ENCODE results near the gene PSMD10.

Gene PSMD10, protein sequence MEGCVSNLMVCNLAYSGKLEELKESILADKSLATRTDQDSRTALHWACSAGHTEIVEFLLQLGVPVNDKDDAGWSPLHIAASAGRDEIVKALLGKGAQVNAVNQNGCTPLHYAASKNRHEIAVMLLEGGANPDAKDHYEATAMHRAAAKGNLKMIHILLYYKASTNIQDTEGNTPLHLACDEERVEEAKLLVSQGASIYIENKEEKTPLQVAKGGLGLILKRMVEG

DNA sequence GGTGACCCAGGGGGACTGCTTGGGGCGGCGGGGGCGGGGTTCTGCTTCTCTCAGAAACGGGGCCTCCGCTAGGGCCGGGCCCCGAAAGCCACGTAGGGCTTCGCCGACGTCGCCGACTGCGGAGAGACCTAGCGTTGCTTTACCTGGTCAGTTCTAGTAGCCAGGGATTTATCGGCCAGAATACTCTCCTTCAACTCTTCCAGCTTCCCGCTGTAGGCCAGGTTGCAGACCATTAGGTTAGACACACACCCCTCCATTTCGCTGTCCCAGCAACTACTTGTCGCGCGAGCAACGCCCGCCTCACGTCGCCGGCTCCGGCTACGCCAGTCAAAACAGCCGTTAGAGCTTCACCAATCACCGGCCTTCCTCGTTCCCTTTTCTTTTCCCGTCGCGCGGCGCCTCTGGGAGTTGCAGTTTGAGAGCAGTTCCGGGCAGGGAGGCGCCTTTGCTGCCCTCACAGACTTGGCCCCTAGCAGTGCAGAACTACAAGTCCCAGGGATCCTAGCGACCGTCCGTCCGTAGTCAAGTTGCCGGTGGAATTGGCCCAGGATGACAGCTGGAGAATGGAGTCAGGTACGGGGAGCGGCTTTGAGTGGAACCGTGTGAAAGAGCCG, at the start of gene PSMD10, which contains the start of gene ATG4A:
Gene PSMD10, minus strand, starts transcription at position 279 of the 614 bp plus-strand sequence. Its CDS starts 22 bp downstream, at position 257.
Gene ATG4A, plus strand, starts transcription at position 515 of the 614 bp plus-strand sequence. Its CDS starts 49 bp downstream, at position 564.
- peak; percentile 87 for DNase-seq

DNA sequence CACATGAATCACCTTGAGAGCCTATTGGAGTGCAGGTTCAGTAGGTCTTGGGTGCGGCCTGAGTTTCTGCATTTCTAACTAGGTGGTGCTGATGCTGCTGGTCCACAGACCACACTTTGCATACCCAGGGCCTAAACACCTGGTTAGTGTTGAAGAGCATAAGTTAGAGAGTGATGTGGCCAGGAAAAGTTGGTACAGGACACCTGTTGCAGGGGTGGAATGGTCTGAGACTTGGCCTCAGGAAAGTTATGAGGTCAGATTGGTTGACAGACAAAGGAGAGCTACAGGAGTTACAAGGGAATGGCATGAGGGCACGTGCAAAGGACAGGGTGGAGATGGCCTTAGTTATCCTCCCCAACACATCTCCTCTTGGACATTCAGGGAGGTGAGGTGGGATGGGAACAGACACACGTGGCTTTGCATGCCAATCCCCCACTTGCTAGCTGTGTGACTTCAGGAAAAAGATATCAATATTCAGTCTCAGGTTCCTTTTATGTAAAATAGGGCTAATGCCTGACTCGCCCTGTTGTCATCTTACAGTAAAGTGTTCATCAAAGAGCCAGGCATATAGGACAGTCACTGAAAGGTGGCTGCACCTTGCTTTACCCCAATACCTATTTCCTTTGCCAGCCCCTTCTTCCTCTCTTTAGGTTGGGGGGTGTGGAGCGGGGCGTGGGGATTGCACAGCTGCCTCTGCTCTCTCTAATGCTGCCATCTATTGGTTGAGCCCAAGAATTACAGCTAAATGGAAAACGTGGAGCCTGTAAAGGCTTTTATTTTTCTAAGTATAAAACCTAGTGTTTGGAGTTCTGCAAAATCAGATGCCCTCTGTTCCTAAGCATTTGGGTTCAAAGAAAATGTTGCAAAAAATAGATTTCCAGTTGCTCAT, 47.7 kb upstream of the PSMD10 start:
- no peak for DNase-seq

DNA sequence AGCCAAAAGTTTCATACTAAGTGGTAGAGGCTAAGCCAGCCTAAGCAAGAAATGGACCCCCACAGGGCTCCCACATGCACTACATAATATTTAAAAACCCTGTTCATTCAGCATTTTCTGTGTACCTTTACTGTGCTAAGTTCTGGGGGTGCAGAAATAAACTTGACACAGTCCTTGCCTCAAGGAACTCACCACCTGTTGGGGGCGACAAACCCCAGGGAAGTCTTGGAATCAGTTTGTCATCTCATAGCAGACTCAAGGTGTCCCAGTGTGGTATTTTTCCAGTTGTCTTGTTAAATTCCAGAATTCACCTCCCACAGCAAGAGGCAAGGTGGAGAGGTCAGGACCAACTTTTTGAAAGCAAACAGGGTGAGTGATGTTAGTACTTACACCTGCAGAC, 43.4 kb upstream of the PSMD10 start:
- no peak for DNase-seq

DNA sequence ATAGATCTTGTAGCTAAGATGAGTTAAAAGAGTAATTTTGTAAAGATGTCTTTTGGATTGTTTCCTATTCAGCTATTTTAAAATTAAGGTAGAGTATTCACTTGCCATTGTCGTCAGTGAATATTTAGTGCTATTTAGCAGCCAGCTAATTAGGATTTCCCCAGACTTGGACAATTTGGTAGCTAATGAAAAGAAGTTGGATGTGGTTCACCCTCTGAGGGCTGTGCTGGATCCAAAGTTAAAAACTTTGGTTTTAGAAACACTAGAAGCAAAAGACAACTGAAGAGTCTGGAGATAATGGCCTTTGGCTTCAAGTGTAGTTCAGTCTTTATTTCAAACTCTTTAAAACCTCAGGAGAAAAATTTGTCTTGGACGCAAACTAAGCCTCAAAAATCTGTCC, 41.5 kb upstream of the PSMD10 start:
- DNase-seq, result no peak

DNA sequence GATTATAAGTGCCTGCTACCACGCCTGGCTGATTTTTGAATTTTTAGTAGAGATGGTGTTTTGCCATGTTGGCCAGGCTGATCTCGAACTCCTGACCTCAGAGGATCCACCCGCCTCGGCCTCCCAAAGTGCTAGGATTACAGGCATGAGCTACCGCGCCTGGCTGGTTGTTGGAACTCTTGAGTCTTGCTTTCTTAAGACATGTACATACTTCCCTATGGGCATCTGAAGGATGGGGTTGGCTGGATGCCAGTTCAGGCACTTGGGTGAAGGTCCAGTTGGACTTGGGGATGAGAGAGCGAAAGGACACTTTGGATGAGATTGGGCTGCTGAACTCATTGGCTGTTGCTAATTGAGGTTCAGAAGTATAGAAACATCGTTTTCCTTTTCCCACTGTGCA, 40.7 kb upstream of the PSMD10 start:
- DNase-seq, result no peak

DNA sequence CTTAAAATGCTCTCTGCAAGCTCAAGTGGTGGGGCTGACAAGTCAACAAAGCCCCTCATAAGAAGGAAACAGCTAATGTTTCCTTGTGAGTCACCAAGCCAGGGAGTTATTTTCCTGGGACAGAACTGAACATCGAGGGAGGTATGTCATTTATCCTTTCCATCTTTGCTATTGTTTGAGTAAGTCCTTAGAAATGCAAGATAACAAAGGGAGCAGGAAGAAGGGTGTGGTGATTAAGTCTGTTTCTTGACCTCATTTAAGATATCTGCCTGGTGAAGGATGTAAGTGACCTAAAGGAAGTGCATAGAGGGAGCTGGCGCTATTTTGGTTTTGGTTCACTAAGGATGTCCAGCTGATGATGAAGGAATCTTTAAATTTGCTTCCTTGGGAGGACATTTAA, 40.1 kb upstream of the PSMD10 start:
- peak; percentile 12 for DNase-seq

DNA sequence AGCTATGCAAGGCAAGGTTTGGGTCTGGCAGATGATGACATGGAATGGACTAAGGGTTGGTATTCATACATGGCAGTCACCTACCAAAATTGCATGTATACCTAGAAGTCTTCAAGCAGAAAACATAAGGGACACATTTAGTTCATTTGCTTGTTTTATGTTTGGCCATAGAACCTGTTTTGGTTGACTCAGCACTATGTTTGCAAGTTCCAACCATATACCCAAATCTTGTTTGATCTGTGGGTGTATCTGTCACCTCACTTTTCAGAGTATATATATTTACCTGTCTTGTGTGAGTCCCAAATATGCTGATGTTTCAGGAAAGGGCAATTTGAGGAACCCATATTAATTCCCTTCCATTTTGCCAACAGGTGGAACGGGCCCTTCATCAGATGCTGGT, 39.5 kb upstream of the PSMD10 start:
- no peak for DNase-seq

DNA sequence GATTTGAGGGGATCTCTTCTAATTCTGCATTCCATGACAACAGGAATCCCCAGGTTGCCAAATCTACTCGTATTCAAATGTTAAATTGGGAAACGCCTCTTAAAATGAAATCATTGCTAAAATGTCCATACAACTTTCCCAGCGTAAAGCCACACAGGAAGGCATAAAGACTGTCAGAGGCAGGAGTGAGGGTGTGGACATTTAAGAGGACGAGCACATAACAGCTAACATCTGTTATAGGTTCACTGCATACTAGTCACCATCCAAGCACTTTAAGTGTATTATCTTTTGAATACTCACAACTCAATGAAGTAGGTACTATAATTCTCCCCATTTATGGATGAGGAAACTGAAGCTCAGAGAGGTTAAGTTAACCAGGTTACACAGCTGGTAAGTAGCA, 35.8 kb upstream of the PSMD10 start:
- DNase-seq, result no peak

DNA sequence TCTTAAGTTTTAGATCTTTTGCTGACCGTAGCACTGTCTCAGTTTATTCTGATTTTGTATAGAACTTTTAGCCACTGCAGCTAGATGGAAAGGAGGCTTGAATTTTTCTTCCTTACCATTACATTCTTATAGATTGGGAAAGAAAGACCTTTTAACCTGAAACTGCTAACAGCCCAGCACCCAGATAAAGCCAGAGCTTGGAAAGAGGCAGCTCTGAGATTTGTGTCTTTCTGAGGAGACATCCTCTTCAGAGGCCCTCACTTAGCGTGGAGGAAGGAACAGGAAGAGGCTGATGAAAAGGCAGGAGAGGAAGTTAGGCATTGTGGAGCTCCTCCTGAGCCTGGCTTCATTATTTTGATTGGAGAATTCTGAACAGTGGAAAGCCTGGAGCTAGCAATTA, 35.3 kb upstream of the PSMD10 start:
- no peak for DNase-seq

DNA sequence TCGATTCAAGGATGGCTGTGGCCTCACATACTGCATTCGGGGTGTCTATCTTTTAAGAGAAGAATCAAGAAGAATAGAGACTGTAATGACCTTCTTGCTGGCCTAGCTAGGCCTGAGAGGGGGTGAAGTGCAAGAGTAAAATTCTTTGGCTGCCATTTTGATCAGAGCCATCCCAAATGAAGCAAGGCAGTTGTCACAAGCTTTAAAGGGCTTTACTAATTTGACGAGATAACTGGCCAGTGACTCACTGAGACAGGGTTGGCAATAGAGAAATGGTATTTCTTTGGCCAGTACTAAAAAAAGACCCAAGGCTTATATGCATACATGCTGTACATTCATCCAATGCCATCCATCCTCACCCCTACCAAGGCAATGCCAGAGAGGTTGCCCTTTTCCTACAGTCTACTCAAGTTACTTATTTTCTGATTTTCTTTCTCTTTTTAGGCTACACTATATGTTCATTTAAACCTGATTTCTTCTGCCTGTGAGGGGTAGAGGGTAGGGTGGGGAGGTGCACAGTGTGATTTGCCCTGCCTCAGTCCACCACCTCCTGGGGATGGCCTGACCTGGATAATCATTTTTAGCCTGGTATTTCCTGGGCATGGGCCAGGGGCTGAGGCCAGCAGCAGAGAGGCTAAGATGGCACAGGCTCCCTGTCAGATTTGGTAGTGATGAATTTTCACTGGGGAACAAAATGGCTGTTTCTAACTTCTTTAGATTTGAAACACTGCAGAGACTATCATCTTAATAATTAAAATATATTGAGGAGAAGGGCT, 32.4 kb upstream of the PSMD10 start:
- no peak for DNase-seq

DNA sequence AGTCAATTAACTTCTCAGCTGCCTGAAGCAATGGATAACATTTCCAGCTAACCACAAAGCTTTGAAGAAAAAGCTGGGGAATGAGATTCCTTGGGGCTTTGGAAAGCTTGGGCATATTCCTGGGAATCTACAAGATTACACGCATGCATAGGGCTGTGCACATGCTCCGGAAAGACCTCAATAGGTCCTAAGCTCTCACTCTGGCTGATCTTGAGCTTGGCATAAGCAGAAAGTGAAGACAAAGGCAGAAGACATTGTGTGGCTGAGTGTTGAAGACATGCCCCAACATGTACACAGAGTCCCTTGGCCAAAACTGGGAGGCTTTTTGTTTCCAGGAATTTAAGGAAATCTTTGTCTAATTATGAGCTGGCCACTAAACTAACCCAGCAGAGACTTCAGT, 31.4 kb upstream of the PSMD10 start:
- no peak for DNase-seq

DNA sequence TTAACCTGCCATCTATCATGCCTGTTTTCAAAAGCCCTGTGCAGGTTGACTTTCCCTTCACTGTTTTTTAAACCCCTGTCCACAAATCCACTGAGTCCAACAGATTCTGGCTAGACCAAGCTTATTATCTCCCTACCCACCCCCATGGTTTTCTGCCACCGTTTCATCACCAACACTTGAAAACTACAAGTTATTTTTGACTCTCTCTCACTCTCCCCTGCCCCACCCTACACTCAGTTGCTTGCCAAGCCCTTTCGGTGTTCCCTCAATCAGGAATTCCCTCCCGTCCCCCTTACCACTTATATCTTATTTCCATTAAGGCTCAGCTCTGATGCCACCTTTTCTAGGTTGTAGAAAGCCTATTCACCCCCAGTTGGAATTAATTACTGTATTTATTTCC, 29.9 kb upstream of the PSMD10 start:
- DNase-seq, result no peak

DNA sequence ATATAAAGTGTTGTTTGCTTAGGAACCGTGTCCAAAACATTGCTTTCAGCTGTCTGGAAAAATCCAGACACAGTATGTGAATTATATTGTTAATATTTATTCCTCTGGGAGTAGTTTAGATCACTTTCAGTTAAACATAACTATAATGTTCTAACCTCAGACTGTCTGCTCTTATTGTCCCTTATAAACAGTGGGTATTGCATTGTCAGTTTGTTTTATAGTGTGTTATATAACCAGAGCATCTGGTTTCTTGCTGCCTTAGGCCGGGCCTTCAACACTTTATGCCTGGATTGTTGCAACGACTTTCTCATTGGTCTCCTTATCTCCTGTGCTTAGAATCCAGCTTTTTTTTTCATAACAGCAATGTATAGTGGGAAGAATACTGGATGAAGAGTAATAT, 26.6 kb upstream of the PSMD10 start:
- DNase-seq, result no peak

DNA sequence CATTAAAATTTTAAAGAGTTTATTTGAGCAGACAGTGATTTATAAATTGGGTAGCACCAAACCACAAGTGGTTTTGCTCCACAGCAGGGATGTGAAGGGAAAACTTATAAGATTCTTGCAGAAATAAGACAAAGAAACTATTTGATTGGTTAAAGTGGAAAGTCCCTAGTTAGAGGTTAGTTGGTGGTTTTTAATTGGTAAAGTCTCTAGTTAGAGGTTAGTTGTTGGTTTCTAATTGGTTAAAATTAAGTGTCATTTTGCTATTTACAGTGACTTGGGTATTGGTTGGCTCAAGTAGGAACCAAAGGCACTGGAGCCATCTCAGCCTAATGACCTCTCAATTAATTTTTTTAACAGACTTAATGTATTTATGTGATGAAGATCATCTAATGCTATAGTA, 23.2 kb upstream of the PSMD10 start:
- DNase-seq, result no peak

DNA sequence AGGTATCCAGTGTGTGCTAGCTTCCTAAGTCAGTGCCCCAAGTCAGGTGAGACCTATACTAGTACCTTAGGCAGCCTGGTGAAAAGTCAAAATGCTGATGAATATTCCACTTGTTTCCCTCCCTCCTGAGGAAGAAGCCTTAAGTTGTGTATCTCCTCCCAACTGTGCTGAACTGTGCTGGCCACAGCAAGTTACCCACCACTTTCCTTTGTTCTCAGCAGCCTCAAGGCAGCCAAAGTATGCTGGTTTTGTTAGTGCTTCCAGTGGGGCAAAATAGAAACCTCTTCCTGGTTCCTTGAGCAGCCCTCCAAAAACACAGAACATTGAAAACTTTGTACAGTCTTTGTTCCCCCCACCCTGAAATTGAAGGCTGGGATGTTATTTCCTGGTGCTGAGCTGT, 14.1 kb upstream of the PSMD10 start:
- DNase-seq, result no peak

DNA sequence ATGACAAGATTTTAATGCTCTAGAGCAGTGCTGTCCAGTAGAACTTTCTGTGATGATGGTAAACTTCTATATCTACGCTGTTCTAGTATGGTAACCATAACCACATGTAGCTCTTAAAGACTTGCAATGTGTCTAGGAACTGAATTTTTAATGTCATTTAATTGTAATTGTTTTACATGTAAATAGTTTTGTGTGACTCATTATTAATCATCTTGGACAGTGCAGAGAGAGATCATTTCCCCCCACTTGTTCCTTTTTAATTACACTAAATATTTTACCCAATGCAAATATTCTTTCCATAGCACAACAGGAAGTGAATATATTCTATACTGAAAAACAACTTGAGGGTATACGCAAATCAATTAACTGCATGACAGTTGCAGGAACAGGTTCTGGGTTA, 6.0 kb upstream of the PSMD10 start:
- no peak for DNase-seq

DNA sequence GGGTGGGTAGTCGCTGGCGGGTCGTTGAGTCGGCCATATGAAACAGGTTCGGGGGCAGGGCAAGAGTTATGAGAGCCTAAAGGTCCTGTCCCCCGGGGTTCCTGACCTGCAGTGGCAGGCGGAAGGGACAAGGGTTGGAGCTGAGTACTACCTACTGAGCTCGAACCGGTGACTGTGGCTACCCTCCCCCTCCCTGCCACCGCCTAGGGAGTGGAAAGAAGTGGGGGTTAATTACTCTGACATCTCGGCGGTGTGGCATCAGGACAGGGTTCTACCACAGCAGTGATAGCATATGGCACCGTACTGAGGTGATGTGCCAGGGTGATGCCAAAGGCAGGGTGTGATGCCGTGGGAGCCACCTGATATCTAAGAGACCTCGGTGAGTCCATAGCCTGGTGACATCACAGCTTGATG, 543 bp upstream of the PSMD10 start:
- DNase-seq, result no peak

DNA sequence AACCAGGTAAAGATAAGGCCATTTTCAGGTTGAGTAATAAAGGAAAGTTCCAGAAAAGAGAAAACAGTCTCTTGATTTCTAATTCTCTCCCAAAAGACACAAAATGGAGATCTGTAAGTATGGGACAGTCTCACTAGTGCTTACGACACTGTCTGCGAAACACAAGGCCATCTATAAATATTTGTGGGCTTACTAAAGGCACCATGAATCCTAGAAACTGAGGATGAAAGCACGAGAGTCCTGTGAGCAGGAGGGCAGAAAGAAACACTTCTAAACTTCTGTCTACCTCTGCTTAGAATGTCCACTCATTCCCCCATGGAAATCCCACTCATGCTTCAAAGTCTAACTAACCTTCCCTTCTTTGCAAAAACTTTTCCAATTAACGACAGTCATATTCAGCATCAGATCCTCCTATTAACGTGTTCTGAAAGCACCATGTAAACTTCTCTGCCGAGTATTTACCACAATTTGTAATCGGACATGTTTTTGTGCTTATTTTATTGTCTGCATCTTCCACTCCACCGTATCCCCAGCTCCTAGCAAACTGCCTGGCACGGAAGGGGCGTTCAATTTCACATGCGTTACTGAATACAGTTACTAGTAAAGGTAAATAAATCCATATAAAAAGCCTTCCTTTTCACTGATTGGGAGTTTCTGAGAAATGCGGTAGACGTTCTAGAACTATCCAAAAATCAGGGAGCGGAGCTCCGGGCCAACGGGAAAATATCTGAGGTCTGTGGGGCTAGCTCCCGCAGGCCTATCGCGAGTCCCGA, 665 bp downstream of the PSMD10 start:
- DNase-seq, result no peak

DNA sequence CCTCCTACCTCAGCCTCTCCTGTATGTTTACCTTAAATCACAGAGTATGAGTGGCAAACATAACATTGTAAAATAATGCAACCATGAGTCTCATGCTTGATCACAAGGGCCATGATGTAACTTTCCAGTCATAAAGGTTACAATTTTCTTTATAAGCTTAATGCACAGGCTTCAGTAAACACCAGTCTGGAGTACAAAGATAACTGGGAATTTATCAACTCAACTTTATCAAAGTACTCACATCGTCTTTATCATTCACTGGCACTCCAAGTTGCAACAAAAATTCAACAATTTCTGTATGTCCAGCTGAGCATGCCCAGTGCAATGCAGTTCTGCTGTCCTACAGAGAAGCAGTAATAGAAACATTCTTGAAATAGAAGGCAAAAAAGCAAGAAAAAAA, 2.8 kb downstream of the PSMD10 start:
- DNase-seq, result no peak

DNA sequence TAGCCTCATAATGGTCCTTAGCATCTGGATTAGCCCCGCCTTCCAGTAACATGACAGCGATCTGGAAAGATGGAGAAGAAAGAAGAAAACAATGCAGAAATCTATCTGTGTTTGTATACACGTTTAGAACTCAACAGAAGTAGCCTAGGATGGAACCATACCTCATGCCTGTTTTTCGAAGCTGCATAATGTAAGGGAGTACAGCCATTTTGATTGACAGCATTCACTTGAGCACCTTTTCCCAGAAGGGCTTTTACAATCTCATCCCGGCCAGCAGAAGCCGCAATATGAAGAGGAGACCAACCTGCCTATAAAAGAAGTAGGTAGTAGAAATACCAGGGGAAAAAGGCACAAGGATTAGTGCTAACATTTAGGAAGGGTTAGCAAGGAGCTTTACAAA, 3.5 kb downstream of the PSMD10 start:
- no peak for DNase-seq

DNA sequence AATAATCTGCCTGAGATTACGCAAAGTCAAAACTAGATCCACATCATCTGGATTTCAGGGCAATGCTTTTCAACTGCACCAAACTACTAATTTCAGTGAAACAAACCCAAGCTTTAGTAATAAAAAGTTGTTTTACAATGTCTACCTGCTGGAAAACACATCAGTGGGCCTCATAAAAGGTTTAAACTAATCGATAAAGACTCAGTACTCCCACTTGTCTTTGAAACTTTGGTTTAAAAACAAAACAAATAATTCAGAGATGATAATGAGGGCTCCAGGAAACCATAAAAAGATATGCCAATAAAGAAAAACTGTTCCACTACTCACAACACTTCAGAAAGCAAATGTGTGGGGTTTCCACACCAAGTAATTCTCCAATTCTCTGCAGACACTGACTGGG, 10.2 kb downstream of the PSMD10 start:
- no peak for DNase-seq

DNA sequence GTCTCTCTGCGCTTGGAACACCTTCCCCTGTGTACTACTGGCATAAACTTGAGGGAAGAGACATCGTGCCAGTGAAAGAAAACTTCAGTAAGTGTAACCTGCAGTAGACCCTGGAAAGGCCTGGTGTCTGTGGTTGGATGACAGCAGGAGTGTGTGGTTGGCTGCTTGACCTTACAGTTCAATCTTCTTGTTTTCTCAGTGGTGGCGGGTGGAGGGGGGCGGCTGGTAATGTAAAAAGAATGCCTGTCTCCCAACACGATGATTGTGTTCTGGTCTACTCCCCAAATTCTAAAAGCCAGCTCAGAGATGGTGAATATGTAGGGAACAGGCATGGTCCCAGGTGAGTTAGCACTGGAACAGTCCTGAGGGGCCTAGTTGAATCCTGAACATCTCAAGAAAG, 18.6 kb downstream of the PSMD10 start:
- DNase-seq, result peak; percentile 35

Data from kidney glomerular epithelial cell (primary cell).